Uterus (tissue), 4 donors: Measurements from ENCODE around the gene C1orf159. TPM values are rescaled to one million over a fixed set of nuclear protein-coding genes. Genes with fewer than 3 reads are reported as not detected.

Source experiments
- DNase-seq, 2 donors: peaks; one replicate each; pipeline ENCODE4 v3.0.0-alpha.2; 2019 to 2020
- H3K27ac ChIP-seq, 2 donors: fragments of 200-600 bp; sonication (generic); 1 replicate in 1 of 2; 2 replicates in 1 of 2; pipeline ENCODE4 v1.5.1; 2016 to 2018
- H3K27me3 ChIP-seq, 2 donors: fragments of 200-600 bp; sonication (generic); one replicate each; pipeline ENCODE4 v1.5.1; 2018 to 2019; ENCODE audit warnings: control low read depth in 1 of 2
- H3K36me3 ChIP-seq, 2 donors: fragments of 200-600 bp; sonication (generic); one replicate each; pipeline ENCODE4 v1.5.1; 2019; ENCODE audit warnings: control low read depth in 1 of 2
- H3K4me1 ChIP-seq, 2 donors: fragments of 200-600 bp; sonication (generic); one replicate each; pipeline ENCODE4 v1.5.1; 2018 to 2019; ENCODE audit warnings: control low read depth in 1 of 2
- H3K4me3 ChIP-seq, 2 donors: fragments of 200-600 bp; sonication (generic); 1 replicate in 1 of 2; 2 replicates in 1 of 2; pipeline ENCODE4 v1.5.1; 2018 to 2019; ENCODE audit warnings: mild to moderate bottlenecking in 1 of 2
- H3K9me3 ChIP-seq, 2 donors: fragments of 200-600 bp; sonication (generic); one replicate each; pipeline ENCODE4 v1.5.1; 2019; ENCODE audit warnings: control low read depth in 1 of 2
- CTCF ChIP-seq, 4 experiments: fragments of 200-600 bp in 2 of 4; fragments of 450-650 bp in 2 of 4; sonication (generic) in 2 of 4; IDR thresholded peaks; one replicate each; pipeline ENCODE4 v1.5.1; 2016 to 2019; ENCODE audit warnings: antibody characterized with exemption in 4 of 4, mild to moderate bottlenecking in 2 of 4, moderate library complexity in 1 of 4
- POLR2A ChIP-seq, 2 donors: fragments of 450-650 bp; IDR thresholded peaks; one replicate each; pipeline ENCODE4 v1.6.1; 2016; ENCODE audit warnings: antibody characterized with exemption in 2 of 2, mild to moderate bottlenecking in 1 of 2, moderate library complexity in 1 of 2
- intact Hi-C: fragments of 100-400 bp; cut with DNase I; formaldehyde crosslinking; loops from one replicate; pipeline ENCODE4 v1.15.1; 2023; ENCODE audit warnings: low total_unique reads
- total RNA-seq, 4 donors: library from RNA; depleted of rRNA in 3 of 4; stranded (reverse); fragments of >200 nt in 3 of 4; gene quantifications; one replicate each; pipeline versions ENCODE4 v1.1.0 to v1.2.4, GENCODE V29; 2014 to 2023
- donor health status: DM: yes; HTN: yes; CAD: no.

The C1orf159 gene
- total RNA-seq, 4 donors from 2014 or later = 4.9 to 20.0 (median 17.9) TPM

GRCh38 chr1:1160281-1160930 lies 44.5 kb upstream of the C1orf159 start:
- no peak overlapping the region for H3K4me3 ChIP-seq
- H3K36me3 ChIP-seq = no peaks in the 10 kb centered on the region
- DNase-seq = no peak
- no peaks in the 10 kb centered on the region for H3K27me3 ChIP-seq
- TF ChIP-seq POLR2A (IDR thresholded peaks at IDR 0.05) (no peak), CTCF (IDR thresholded peaks at IDR 0.05) (no peak)
- intact Hi-C loops = no loop called here
- no peak overlapping the region for H3K27ac ChIP-seq
- peaks cover 0 to 7% of the 10 kb centered on the region in 2 donors for H3K4me1 ChIP-seq
- no peaks in the 10 kb centered on the region for H3K9me3 ChIP-seq

GRCh38 chr1:1157914-1158710 lies 42.2 kb upstream of the C1orf159 start:
- H3K4me3 ChIP-seq = peak overlapping the region; percentile 44 to 59
- H3K27ac ChIP-seq = peak overlapping the region; percentile 82 to 85
- no peak for TF ChIP-seq CTCF (IDR thresholded peaks at IDR 0.05)
- no peak for TF ChIP-seq POLR2A (IDR thresholded peaks at IDR 0.05)
- H3K36me3 ChIP-seq = no peaks in the 10 kb centered on the region
- H3K27me3 ChIP-seq = no peaks in the 10 kb centered on the region
- H3K9me3 ChIP-seq = no peaks in the 10 kb centered on the region
- peaks cover 0 to 7% of the 10 kb centered on the region in 2 donors for H3K4me1 ChIP-seq
- intact Hi-C loops = no loop called here
- peak; percentile 32 to 39 for DNase-seq

GRCh38 chr1:1157426-1157913 lies 41.6 kb upstream of the C1orf159 start:
- DNase-seq = peak; percentile 83 to 85
- intact Hi-C loops = no loop called here
- Histone ChIP-seq H3K27ac (peak overlapping the region; percentile 82 to 85), H3K9me3 (no peaks in the 10 kb centered on the region), H3K4me3 (peak overlapping the region; percentile 44 to 59), H3K36me3 (no peaks in the 10 kb centered on the region), H3K27me3 (no peaks in the 10 kb centered on the region), H3K4me1 (peaks cover 0 to 7% of the 10 kb centered on the region in 2 donors)
- peak; percentile 60 to 63 for TF ChIP-seq POLR2A (IDR thresholded peaks at IDR 0.05)
- TF ChIP-seq CTCF (IDR thresholded peaks at IDR 0.05) = no peak

GRCh38 chr1:1157033-1157365 lies 41.1 kb upstream of the C1orf159 start:
- Histone ChIP-seq H3K4me1 (peaks cover 0 to 7% of the 10 kb centered on the region in 2 donors), H3K27ac (no peak overlapping the region)

More at GRCh38 chr1:1157033-1157365, 41.1 kb upstream of the C1orf159 start:
- no peak for DNase-seq
- Histone ChIP-seq H3K9me3 (no peaks in the 10 kb centered on the region), H3K27me3 (no peaks in the 10 kb centered on the region), H3K36me3 (no peaks in the 10 kb centered on the region), H3K4me3 (no peak overlapping the region)
- TF ChIP-seq POLR2A (IDR thresholded peaks at IDR 0.05) (no peak), CTCF (IDR thresholded peaks at IDR 0.05) (no peak)
- intact Hi-C loops = no loop called here
